Natural killer cell (primary cell): Measurements from ENCODE around the gene NLGN4Y. TPM values are rescaled to one million over a fixed set of nuclear protein-coding genes. Genes with fewer than 3 reads are reported as not detected.

Experiments used
- ATAC-seq, 3 donors: fragments of 150-1000 bp in 2 of 3; fragments of 200-7000 bp in 1 of 3; cut with Tn5 transposase; 1 replicate in 1 of 3; 2 replicates in 2 of 3; pipeline ENCODE4 v1.10.0; 2021; ENCODE audit warnings: mild to moderate bottlenecking in 2 of 3, moderate library complexity in 2 of 3
- DNase-seq, 2 donors: peaks; one replicate each; pipeline versions ENCODE4 v3.0.0 to v3.0.0-alpha.2; 2013 to 2021; ENCODE audit warnings: mixed read lengths in 1 of 2
- H3K27ac ChIP-seq: one replicate; pipeline ENCODE4 v1.5.1; 2013; ENCODE audit warnings: mild to moderate bottlenecking, low read length
- H3K27me3 ChIP-seq: one replicate; pipeline ENCODE4 v1.6.1; 2013; ENCODE audit warnings: low read length; ENCODE audit not compliant: control insufficient read depth, insufficient read depth
- H3K36me3 ChIP-seq: one replicate; pipeline ENCODE4 v1.6.1; 2013; ENCODE audit warnings: low read length; ENCODE audit not compliant: control insufficient read depth, insufficient read depth
- H3K4me1 ChIP-seq: one replicate; pipeline ENCODE4 v1.6.1; 2013; ENCODE audit warnings: low read length; ENCODE audit not compliant: control insufficient read depth, insufficient read depth
- H3K4me3 ChIP-seq: one replicate; pipeline ENCODE4 v1.5.1; 2013; ENCODE audit warnings: low read length
- H3K9me3 ChIP-seq: one replicate; pipeline ENCODE4 v1.6.1; 2013; ENCODE audit warnings: low read length; ENCODE audit not compliant: control insufficient read depth, insufficient read depth
- H3K27ac Mint-ChIP-seq, 2 donors: one replicate each; pipeline ENCODE4 v1.8.0; 2022; ENCODE audit warnings: mild to moderate bottlenecking in 2 of 2, mixed read lengths in 2 of 2, moderate library complexity in 1 of 2
- H3K27me3 Mint-ChIP-seq, 2 donors: one replicate each; pipeline ENCODE4 v1.8.0; 2022; ENCODE audit warnings: low read depth in 2 of 2, mixed read lengths in 2 of 2
- H3K36me3 Mint-ChIP-seq: one replicate; pipeline ENCODE4 v1.8.0; 2022; ENCODE audit warnings: mixed read lengths
- H3K4me1 Mint-ChIP-seq, 2 donors: one replicate each; pipeline ENCODE4 v1.8.0; 2022; ENCODE audit warnings: mixed read lengths in 2 of 2
- H3K4me3 Mint-ChIP-seq: one replicate; pipeline ENCODE4 v1.8.0; 2022; ENCODE audit warnings: mild to moderate bottlenecking, moderate library complexity, mixed read lengths
- H3K9me3 Mint-ChIP-seq, 2 donors: one replicate each; pipeline ENCODE4 v1.8.0; 2022; ENCODE audit warnings: mixed read lengths in 2 of 2
- WGBS: methylation state at CpG from one replicate; pipeline ENCODE4 v1.1.7; 2013; ENCODE audit warnings: missing lambda C conversion rate; ENCODE audit not compliant: insufficient coverage; 5-methylcytosine and 5-hydroxymethylcytosine counted together
- intact Hi-C: fragments of 100-400 bp; cut with micrococcal nuclease; formaldehyde crosslinking; loops from one replicate; pipeline ENCODE4 v1.14.2; 2022
- total RNA-seq, 4 donors: library from RNA; stranded (reverse); fragments of 120-200 nt in 1 of 4; gene quantifications; one replicate each; pipeline versions ENCODE4 v1.2.3 to v1.2.4, GENCODE V29; 2013 to 2022
- TF ChIP-seq, protein P1 (sequence below): fragments of 200-600 bp; IDR thresholded peaks from one replicate; pipeline ENCODE4 v1.8.0; 2022; ENCODE audit warnings: antibody characterized with exemption

NLGN4Y gene
- total RNA-seq, 3 donors from 2014 or later (not counting 1 experiment from before 2014, with no cell fraction given): 0.38 TPM; not detected in 2

DNA sequence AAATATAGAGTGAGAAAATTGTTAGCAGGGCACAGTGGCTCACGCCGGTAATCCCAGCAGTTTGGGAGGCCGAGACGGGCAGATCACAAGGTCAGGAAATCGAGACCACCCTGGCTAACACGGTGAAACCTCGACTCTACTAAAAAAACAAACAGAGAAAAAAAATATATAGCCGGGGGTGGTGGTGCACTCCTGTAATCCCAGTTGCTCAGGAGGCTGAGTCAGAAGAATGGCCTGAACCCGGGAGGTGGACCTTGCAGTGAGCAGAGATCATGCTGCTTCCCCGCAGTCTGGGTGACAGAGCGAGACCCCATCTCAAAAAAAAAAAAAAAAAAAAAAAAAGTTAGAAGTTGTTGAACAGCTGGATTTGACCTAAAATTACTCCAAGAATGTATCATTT, 269.3 kb downstream of the NLGN4Y start:
- intact Hi-C loops: no loop called here
- H3K4me3 Mint-ChIP-seq: no peak overlapping the region
- no peaks in the 10 kb centered on the region for H3K36me3 Mint-ChIP-seq
- no peaks in the 10 kb centered on the region for H3K27me3 Mint-ChIP-seq
- Histone ChIP-seq H3K27me3 (no peaks in the 10 kb centered on the region), H3K9me3 (no peaks in the 10 kb centered on the region), H3K36me3 (no peaks in the 10 kb centered on the region), H3K4me1 (no peaks in the 10 kb centered on the region), H3K4me3 (no peak overlapping the region), H3K27ac (no peak overlapping the region)
- no peaks in the 10 kb centered on the region for H3K4me1 Mint-ChIP-seq
- WGBS: 89% methylated on average over 6 of the region's 11 CpGs
- no peak for ATAC-seq
- no peak overlapping the region for H3K27ac Mint-ChIP-seq
- TF ChIP-seq, protein P1, sequence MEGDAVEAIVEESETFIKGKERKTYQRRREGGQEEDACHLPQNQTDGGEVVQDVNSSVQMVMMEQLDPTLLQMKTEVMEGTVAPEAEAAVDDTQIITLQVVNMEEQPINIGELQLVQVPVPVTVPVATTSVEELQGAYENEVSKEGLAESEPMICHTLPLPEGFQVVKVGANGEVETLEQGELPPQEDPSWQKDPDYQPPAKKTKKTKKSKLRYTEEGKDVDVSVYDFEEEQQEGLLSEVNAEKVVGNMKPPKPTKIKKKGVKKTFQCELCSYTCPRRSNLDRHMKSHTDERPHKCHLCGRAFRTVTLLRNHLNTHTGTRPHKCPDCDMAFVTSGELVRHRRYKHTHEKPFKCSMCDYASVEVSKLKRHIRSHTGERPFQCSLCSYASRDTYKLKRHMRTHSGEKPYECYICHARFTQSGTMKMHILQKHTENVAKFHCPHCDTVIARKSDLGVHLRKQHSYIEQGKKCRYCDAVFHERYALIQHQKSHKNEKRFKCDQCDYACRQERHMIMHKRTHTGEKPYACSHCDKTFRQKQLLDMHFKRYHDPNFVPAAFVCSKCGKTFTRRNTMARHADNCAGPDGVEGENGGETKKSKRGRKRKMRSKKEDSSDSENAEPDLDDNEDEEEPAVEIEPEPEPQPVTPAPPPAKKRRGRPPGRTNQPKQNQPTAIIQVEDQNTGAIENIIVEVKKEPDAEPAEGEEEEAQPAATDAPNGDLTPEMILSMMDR: no peak
- no peak for DNase-seq
- H3K9me3 Mint-ChIP-seq: peaks cover 0 to 3% of the 10 kb centered on the region in 2 donors

DNA sequence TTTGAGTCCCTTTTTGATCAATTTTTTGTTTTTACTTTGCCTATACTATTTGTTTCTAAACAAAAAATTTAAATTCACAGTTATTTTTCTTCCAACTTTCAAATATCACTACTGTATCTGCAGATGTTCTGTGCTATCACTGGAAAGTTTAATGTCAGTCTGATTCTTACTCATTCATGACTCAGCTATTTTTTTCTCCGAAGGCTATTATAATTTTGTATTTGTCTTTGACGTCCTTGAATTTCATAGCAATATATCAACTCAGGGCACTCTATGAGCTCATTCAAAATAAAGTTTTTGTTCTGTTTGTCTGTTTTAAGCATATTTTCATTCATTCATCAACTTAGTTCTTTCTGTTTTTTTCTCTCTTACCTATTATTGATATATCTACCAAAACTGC, 273.7 kb downstream of the NLGN4Y start:
- TF ChIP-seq, protein P1: no peak
- no peaks in the 10 kb centered on the region for H3K36me3 Mint-ChIP-seq
- no peaks in the 10 kb centered on the region for H3K9me3 ChIP-seq
- no peak overlapping the region for H3K4me3 ChIP-seq
- H3K9me3 Mint-ChIP-seq: peaks cover 0 to 5% of the 10 kb centered on the region in 2 donors
- H3K27ac Mint-ChIP-seq: no peak overlapping the region
- H3K27ac ChIP-seq: no peak overlapping the region
- intact Hi-C loops: no loop called here
- no peak overlapping the region for H3K4me3 Mint-ChIP-seq
- WGBS: no CpG with 5 or more reads among the region's 2 CpGs
- no peaks in the 10 kb centered on the region for H3K36me3 ChIP-seq
- ATAC-seq (no peak), DNase-seq (no peak)
- H3K27me3 ChIP-seq: no peaks in the 10 kb centered on the region
- no peaks in the 10 kb centered on the region for H3K4me1 ChIP-seq
- H3K4me1 Mint-ChIP-seq: no peaks in the 10 kb centered on the region
- no peaks in the 10 kb centered on the region for H3K27me3 Mint-ChIP-seq

DNA sequence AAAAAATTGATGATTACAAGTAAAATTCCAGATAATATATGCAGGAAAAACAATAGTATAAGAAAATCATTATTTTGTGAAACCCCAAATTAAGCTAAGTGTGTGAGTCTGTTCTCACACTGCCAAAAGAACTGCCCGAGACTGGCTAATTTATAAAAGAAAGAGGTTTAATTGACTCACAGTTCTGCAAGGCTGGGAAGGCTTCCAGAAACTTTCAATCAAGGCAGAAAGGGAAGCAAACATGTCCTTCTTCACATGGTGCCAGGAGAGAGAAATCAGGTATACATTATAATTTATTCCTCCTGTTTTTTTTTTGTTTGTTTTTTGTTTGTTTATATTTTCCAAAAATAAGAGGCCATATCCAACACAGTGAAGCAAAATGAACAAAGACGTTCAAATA, 276.8 kb downstream of the NLGN4Y start:
- no peaks in the 10 kb centered on the region for H3K27me3 ChIP-seq
- H3K4me1 ChIP-seq: no peaks in the 10 kb centered on the region
- H3K9me3 Mint-ChIP-seq: peaks cover 0 to 5% of the 10 kb centered on the region in 2 donors
- intact Hi-C loops: no loop called here
- no peak for DNase-seq
- TF ChIP-seq, protein P1: no peak
- H3K4me1 Mint-ChIP-seq: no peaks in the 10 kb centered on the region
- H3K4me3 Mint-ChIP-seq: no peak overlapping the region
- no peaks in the 10 kb centered on the region for H3K36me3 ChIP-seq
- H3K27ac ChIP-seq: no peak overlapping the region
- WGBS: 100% methylated on average over 1 of the region's 2 CpGs
- no peaks in the 10 kb centered on the region for H3K27me3 Mint-ChIP-seq
- no peaks in the 10 kb centered on the region for H3K9me3 ChIP-seq
- H3K4me3 ChIP-seq: no peak overlapping the region
- ATAC-seq: no peak
- H3K36me3 Mint-ChIP-seq: no peaks in the 10 kb centered on the region
- no peak overlapping the region for H3K27ac Mint-ChIP-seq

DNA sequence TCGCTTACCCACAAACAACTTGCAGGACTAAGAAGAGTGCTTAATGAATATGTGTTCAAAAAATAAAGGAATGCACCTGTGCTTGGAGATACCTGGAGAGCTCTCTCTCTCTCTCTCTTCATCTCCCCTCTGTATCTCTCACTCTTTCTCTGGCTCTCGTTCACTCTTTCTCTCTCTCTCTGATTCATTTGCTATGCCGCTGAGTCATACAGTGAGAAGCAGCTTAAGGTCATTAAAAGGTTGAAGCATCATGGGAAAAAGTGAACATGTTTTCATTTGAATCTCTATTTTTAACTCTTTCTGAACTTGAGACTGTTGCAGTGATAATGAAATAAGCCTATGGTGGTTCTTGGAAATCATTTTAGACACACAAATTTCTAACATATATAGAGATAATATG, 277.8 kb downstream of the NLGN4Y start:
- no peak overlapping the region for H3K4me3 ChIP-seq
- no peak for DNase-seq
- no peak for ATAC-seq
- no peaks in the 10 kb centered on the region for H3K27me3 ChIP-seq
- no peaks in the 10 kb centered on the region for H3K36me3 ChIP-seq
- Mint-ChIP-seq H3K27ac (no peak overlapping the region), H3K9me3 (peaks cover 0 to 5% of the 10 kb centered on the region in 2 donors), H3K36me3 (no peaks in the 10 kb centered on the region), H3K4me1 (no peaks in the 10 kb centered on the region), H3K4me3 (no peak overlapping the region), H3K27me3 (no peaks in the 10 kb centered on the region)
- no peaks in the 10 kb centered on the region for H3K9me3 ChIP-seq
- intact Hi-C loops: no loop called here
- TF ChIP-seq, protein P1: no peak
- H3K4me1 ChIP-seq: no peaks in the 10 kb centered on the region
- H3K27ac ChIP-seq: no peak overlapping the region
- 67% methylated on average over 1 of the region's 3 CpGs for WGBS
